Measurements from ENCODE around the gene GMCL2. TPM values are rescaled to one million over a fixed set of nuclear protein-coding genes. Genes with fewer than 3 reads are reported as not detected.

GMCL2 gene
- total RNA-seq, 1 experiment from 2014 or later, result not detected

DNA sequence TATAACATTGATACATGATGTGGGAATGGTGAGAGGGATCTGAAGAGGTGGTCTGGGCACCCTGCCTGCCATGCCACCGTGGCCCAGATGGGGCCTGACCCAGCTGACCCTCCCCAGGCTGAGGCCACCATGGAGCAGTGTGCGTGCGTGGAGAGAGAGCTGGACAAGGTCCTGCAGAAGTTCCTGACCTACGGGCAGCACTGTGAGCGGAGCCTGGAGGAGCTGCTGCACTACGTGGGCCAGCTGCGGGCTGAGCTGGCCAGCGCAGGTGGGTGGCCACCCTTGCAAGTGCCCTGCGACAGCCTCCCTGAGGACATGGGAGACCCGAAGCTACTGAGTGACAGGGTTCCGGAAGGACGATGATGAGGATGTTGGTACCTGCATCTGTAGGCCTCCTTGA is 49.2 kb downstream of the GMCL2 start:
- Histone ChIP-seq H3K27me3 (ENCODE audit: control insufficient read depth, insufficient read depth, low read length) (no peaks in the 10 kb centered on the region), H3K36me3 (replicated peaks; ENCODE audit: control insufficient read depth, insufficient read depth, low read length) (peaks cover 26% of the 10 kb centered on the region), H3K4me3 (ENCODE audit: insufficient read depth, low read depth, low read length) (no peak overlapping the region)
- DNase-seq, result no peak

DNA sequence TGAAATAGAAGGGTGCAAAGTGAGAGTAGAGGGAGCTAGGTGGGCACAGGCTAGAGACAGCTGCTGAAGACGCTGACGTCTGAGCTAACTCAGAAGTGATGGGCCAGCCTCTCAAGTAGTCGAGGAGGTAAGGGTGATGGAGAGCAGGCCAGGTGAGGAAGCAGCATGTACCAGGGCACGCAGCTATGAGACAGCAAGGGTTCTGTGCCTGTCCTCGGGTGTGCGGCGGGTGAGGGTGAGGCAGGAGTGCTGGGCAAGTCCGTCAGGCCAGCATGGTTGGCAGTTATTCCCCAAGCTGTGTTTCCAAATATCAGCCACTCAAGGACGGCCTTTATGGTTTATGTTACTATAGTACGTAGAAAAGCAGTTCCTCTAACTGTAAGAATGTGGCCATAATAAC is 50.2 kb downstream of the GMCL2 start:
- H3K4me3 ChIP-seq (ENCODE audit: insufficient read depth, low read depth, low read length), result no peak overlapping the region
- no peak for DNase-seq
- no peaks in the 10 kb centered on the region for H3K27me3 ChIP-seq (ENCODE audit: control insufficient read depth, insufficient read depth, low read length)
- H3K36me3 ChIP-seq (replicated peaks; ENCODE audit: control insufficient read depth, insufficient read depth, low read length), result peaks cover 17% of the 10 kb centered on the region

Other genes with a start within 250 kb of the GMCL2 start
- not detected in 2 replicates for gene PROP1, start 191.1 kb downstream of the GMCL2 start, total RNA-seq (2014; rRNA removed; shearing (Covaris generic))
- 32.0 and 36.5 TPM in 2 replicates for gene N4BP3, start 73.8 kb downstream of the GMCL2 start, total RNA-seq (2014; rRNA removed; shearing (Covaris generic))
- 38.2 and 51.3 TPM in 2 replicates for gene RMND5B, start 56.4 kb downstream of the GMCL2 start, total RNA-seq (2014; rRNA removed; shearing (Covaris generic))
- gene NHP2, start 33.5 kb downstream of the GMCL2 start, total RNA-seq (2014; rRNA removed; shearing (Covaris generic)), result 254 and 275 TPM in 2 replicates
- gene HNRNPAB, start 17.2 kb upstream of the GMCL2 start, total RNA-seq (2014; rRNA removed; shearing (Covaris generic)), result 134 and 138 TPM in 2 replicates
- gene PHYKPL, start 45.4 kb upstream of the GMCL2 start, total RNA-seq (2014; rRNA removed; shearing (Covaris generic)), result 11.3 and 25.1 TPM in 2 replicates